ENCODE data around the gene KPNA5.
"Not testable (repeated sequence)": the region's sequence is repeated elsewhere in the genome, so short reads cannot be mapped to it uniquely, and the experiment has no call there.

Gene KPNA5

DNA sequence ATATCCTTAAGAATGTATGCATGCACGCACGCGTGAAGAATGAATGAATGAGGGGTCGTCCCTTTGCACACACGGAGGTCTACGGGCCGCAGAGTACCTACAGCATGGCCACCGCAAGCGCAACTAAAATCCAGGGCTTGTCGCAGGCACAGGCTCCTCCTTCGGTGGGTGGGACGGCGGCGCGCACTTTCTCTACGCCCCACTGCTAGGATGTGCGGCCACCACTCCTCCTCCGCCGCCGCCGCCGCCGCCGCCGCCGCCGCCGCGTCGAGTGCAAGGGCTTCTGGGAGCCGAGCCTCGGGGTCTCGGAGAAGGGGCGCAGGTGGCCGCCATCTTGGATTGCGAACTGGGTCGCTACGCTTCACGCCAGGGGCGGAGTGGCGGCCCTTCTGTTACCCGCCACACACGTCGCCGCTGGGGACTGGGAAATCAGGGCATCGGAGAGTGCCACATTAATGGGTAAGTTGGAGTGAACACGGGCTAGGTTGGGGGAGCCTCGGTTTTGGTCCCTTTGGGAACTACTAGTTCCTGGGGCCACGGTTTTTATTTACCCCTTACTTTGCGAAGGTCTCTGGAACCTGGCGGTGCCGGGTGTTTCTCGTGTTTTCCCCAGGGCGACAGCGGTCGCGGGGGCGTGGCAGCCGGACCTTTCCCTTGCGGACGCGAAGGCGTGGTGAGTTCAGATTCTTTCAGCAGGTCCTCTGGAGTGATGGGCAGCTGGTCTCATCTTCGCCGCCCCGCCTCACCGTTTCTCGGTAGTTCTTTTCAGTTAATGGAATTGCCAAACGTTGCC, at the start of gene KPNA5:
KPNA5 (plus strand) TSS at position 332 of the 793 bp plus-strand sequence; CDS start at position 456, 124 bp downstream.
- DNase-seq, result peak; percentile 89 to 94

DNA sequence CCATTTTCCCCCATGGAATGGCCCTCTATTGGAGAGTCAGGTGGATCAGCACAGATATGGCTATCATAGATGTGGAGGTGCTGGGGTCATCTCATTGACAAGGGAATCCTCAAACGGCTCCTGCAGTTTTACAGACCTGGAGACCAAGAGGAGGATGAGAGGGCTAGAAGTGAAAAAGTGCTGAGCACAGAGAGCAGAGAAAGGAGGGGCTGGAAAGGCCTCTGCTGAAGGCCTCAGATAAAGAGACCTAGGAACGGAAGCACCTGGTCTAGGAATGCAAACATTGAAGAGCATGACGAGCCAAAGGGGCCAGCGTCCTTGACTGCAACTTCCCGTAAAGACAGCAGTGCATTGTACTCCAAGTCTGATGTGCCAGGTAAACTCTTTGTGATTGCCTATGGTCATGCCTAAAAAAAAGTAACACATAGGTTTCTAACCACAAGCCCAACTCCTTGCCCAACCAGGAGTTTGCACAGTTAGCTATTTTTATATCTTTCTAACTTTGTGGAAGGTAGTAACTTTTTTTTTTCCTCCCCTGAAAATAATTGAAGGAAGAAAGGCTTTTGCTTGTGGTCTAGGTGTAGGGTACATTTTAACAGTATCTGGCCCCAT, 49.5 kb upstream of the KPNA5 start:
- DNase-seq, result no peak

DNA sequence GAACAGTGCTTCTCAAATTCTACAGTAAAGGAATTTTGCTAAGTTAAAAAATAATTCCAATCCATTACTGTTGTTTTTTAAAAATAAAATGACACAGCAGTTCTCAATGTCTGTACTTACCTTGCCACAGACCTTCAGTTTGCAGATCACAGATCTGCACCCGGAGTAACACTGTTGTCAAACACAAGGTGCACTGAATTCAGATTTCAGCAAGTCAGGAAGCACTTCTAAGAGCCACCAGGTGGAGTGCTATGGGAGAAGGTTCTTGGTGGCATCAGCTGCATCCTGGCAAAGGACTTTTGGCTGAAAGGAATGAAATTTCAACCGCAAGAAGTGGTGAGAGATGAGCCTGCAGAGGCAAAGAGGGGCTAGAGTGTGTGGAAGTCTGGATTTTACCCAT, 47.3 kb upstream of the KPNA5 start:
- DNase-seq, result no peak

DNA sequence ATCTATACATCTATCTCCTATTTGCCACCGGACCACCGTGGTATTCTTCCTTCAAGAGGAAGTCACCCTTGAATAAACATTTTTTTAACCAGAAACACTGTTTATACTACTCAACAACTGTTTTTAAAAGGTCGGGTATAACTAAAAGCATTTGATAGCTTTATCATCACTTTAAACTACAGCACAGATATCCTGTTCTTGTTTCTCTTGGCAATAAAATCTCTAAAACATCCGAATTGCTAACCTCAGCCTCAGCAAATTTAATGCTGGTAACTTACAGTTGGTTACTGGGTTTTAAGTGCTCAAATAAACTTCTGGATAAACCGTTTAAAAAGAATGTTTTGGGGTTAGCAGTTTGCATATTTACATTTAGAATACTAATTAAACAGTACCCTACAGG, 32.9 kb upstream of the KPNA5 start:
- DNase-seq, result no peak

DNA sequence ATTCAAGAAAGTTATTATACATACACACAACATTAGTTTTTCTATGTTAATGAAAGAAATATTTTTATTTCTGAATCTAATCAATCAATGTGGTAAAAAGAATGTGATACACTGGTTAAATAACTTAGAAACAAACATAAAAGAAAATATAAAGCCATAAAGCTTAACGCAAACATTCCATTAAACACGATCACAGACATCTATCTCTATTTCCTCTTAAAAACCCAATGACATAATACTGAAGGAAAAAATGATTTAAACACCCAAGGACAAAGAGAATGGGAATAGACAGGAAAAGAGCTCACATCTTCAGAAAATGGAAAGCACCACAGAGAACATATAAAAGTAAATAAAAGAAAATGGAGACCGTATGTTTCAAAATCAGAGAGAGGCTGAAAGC, 31.9 kb upstream of the KPNA5 start:
- no peak for DNase-seq

DNA sequence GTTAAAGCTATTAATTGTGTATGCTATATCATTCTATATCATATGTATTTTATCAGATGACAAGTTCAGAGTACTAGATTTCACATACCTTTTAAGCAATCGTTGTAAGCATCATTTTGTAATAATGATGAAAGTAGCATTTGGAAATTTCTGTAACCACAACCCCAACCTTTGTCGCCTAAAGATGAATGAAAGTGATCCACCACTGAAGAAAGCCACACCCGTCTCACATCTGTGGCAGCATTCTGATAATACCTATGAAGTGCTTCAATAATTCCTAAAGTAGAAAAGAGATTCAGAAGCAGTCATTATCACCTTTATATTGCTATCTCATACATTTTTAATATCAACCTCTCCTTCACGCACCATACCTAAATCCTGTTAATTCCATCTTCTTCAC, 29.1 kb upstream of the KPNA5 start:
- no peak for DNase-seq

DNA sequence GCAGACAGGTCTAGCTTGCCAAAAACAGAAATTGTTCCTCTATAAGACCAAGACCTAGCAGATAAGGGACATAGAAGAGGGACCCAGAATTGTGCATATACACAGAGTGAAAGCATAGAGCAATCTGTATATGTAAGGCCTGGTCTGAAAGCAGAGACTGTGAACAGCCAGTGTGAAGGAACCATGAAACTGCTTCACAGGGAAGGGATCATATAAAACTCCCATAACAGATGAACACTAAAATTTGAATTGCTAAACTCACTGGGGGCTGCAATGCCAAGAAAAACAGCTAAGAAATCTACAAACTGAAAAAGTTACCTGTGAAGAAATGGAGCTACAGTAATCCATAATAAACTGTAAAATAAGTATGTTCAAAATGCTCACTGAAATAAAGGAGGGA, 19.4 kb upstream of the KPNA5 start:
- DNase-seq, result no peak

DNA sequence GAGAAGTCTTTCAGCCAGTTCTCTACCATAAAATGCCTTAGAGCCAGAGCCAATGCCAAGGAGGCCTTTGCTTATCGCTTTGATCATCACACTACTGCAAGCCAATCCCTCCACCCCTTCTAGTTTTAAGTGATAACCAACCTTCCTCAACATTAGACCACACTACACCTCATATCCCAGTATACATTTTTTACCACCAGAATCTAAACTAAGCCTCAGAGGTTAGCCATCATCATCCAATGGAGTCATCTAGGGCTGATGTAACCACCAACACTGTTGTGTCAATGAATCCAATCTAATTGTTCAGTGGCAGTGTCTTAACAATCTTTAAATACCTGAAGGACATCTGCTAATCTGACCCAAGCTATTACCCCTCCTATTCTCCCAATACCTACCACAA, 18.8 kb upstream of the KPNA5 start:
- DNase-seq, result no peak

DNA sequence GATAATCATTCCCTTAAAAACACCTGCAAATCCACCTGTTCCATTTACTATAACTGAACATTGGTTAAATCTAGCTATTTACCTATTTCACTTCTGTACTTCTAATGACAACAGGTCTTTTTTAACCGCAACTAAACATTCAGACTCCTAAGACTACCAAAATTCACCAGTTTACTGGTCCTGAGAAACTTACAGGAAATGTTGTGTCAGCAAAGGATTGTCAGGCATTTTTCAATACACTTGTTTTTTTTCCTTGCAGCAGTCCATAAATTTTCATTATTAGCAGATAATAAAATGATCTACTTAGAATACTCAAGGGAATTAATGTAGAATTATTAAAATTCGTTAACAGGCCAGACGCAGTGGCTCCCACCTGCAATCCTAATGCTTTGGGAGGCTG, 17.7 kb upstream of the KPNA5 start:
- DNase-seq, result no peak

DNA sequence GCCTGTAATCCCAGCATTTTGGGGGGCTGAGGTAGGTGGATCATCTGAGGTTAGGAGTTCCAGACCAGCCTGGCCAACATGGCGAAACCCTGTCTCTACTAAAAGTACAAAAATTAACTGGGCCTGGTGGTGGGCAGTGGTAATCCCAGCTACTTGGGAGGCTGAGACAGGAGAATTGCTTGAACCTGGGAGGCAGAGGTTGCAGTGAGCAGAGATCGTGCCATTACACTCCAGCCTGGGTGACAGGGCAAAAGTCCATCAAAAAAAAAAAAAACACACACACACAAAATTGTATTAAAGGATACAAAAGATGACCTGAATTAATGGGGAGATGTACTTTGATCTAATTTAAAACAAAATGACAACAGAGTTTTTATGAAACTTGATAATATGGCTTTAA, 16.8 kb upstream of the KPNA5 start:
- not testable (repeated sequence) for DNase-seq

DNA sequence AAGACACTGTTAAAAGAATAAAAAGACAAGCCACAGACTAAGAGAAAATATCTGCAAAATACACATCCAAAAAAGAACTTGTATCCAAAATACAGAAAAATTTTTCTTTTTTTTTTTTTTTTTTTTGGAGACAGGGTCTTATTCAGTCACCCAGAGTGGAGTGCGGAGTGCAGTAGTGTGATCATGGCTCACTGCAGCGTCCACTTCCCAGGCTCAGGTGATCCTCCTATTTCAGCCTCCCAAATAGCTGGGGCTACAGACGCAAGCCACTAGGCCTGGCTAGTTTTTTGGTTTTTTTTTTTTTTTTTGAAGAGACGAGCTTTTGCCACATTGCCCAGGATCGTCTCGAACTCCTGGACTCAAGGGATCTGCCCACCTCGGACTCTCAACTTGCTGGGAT, 15.5 kb upstream of the KPNA5 start:
- DNase-seq, result no peak

DNA sequence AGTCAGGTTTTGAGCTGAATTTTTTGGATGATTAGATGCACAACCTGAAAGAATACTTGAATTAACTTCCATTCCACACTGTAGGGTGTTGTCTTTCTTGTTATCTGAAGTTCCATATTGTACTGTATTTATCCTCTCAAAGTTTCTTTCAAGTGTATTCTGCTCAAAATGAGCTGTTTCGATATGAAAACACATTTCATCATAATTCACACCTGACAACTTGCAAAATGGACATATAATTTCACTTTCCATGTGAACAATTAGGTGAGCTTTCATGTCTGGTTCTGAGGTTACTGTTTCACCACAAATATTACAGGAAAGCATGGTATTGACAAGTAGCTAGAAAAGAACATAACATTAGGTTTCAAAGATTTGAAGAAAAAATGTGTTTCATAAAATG, 14.1 kb upstream of the KPNA5 start:
- no peak for DNase-seq

DNA sequence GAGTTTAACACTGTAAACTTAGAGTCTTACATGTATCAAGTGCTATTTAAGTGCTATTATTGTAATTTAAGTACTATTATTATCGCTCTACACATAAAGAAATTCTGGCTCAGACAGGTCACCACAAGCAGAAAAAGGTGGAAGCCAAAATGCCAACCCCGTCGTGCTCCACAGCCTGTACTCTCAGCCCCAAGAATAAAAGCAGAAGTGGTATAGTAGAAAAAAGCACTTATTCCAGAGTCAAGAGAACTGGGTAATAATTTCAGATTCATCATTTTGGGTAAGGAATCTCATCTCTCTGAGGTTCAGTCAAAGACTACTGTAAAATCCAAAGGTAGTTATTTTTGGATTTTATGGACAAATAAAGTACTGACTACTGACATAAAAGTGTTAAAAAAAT, 13.4 kb upstream of the KPNA5 start:
- DNase-seq, result no peak

DNA sequence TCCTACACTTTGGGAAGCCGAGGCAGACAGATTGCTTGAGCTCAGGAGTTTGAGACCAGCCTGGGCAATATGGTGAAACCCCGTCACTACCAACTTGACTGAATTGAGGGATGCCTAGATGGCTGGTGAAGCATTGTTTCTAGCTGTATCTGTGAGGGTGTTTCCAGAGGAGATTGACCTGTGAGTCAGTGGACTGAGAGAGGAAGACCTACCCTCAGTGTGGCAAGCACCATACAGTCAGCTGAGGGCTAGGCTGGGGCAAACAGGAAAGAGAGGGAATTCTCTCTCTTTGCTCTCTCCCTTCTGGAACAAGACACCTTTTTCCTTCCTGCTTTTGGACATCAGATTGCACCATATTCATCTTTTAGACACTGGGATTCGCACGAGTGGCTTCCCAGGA, 8.7 kb upstream of the KPNA5 start:
- no peak for DNase-seq

DNA sequence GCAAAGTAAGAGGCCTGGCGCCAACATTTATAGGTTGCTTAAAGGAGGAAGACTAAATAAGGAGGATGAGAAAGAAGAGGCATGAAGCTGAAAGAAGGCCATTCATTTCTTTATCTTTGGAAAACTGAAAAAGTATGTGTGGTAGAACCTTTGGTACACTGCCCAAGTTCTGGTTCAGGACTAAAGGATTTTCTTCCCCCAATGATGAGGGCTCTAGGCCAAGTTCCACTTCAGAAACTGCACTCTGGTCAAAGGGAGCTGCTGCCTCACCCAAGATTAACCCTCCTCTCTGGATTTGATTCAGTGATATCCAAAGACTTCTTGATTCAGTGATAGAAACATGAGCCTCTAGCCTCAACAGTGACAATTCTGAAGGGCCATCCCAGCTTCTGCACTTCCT, 5.0 kb upstream of the KPNA5 start:
- DNase-seq, result no peak

DNA sequence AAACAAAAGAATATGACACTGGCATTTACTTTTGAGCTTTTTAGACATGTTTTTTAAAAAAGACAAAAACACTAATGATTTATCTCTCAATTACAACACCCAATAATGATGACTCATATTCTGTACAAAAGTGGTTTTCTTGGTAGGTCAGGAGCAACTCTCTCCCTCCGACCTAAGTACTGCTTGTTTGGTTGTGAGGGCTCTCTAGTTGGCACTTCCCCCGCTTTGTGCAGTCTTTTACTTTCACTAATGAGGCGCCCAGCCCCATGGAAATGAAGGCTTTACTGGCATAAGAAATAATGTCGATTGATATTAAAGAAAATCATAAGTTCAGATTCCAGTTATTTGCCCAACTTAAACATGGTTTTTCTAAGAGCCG, 1.3 kb downstream of the KPNA5 start:
- DNase-seq, result peak in 1 of 2 experiments; percentile 39

DNA sequence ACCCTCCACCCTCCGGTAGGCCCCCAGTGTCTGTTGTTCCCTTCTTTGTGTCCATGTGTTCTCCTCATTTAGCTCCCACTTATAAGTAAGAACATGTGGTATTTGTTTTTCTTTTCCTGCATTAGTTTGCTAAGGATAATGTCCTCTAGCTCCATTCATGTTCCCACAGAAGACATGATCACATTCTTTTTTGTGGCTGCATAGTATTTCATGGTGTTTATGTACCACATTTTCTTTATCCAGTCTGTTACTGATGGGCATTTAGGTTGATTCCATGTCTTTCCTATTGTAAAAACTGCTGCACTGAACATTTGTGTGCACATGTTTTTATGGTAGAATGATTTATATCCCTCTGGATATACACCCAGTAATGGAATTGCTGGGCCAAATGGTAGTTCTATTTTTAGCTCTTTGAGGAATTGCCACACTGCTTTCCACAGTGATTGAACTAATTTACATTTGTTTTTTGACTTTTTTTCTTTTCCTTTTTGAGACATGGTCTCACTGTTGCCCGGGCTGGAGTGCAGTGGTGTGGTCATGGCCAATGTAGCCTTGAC, 4.5 kb downstream of the KPNA5 start:
- DNase-seq, result no peak

DNA sequence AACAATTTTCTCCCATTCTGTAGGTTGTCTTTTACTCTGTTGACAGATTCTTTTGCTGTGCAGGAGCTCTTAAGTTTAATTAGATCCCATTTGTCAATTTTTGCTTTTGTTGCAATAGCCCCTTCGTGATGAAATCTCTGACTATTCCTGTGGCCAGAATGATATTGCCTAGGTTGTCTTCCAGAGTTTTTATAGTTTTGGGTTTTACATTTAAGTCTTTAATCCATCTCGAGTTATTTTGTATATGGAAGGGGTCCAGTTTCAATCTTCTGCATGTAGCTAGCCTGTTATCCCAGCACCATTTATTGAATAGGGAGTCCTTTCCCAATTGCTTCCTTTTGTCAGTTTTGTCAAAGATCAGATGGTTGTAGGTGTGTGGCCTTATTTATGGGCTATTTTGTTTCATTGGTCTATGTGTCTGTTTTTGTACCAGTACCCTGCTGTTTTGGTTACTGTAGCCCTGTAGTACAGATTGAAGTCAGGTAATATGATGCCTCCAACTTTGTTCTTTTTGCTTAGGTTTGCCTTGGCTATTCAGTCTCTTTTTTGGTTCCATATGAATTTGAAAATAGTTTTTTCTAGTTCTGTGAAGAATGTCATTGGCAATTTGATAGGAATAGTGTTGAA, 5.6 kb downstream of the KPNA5 start:
- DNase-seq, result not testable (repeated sequence)

DNA sequence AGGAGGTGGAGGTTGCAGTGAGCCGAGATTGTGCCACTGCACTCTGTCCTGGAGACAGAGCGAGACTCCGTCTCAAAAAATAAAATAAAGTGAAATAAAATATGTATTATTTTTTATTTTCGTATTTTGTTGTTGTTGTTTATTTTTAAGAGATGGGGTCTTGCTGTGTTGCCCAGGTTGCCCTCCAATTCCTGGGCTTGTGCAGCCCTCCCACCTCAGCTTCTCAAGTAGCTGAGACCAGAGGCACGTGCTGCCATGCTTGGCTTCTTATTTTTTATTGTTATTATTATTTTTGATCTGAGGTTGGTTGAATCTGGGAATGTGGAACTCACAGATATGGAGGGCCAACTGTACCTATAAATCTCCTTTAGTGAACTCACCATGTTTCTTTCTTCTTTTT, 10.1 kb downstream of the KPNA5 start:
- no peak for DNase-seq

DNA sequence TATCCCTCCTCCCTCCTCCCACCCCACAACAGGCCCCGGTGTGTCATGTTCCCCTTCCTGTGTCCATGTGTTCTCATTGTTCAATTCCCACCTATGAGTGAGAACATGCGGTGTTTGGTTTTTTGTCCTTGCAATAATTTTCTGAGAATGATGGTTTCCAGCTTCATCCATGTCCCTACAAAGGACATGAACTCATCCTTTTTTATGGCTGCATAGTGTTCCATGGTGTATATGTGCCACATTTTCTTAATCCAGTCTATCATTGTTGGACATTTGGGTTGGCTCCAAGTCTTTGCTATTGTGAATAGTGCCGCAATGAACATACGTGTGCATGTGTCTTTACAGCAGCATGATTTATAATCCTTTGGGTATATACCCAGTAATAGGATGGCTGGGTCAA, 11.9 kb downstream of the KPNA5 start:
- DNase-seq, result not testable (repeated sequence)

DNA sequence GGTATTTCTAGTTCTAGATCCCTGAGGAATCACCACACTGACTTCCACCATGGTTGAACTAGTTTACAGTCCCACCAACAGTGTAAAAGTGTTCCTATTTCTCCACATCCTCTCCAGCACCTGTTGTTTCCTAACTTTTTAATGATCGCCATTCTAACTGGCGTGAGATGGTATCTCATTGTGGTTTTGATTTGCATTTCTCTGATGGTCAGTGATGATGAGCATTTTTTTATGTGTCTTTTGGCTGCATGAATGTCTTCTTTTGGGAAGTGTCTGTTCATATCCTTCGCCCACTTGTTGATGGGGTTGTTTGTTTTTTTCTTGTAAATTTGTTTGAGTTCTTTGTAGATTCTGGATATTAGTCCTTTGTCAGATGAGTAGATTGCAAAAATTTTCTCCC, 12.3 kb downstream of the KPNA5 start:
- DNase-seq, result not testable (repeated sequence)

DNA sequence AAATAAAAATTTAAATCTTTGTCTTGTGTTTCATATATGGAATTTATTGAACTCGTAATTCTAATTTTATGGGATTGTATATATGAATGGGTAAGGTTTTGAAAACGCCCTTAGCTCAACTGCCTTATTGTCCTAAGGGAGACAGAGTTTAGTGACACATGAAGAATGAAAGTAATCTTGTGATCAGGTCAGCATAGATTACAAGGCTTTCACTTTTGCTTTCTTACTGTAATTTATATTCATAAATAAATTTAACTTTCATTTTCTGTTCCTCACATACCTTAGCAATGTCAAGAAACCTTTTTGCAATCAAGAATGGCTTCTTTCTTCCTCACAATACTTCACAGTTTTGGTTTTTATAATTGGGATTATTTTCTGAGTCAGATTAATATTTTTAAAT, 14.4 kb downstream of the KPNA5 start:
- no peak for DNase-seq

DNA sequence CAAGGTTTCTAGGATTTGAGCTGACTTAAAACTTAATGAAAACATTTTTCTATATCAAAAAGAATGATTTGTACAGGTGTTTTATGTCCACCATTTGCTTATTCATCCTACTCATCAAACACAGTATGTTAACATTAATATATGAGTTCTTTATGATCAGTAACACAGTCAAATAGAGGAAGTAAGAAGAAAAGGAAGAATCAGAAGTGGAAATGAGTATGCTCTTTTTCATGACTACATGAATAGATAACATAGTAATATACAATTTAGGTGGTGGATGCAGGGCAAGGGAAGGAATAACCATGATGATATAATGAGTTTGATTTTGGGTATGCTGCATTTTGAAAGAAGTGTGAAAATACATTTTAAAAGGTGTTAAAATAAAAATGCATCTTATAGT, 16.5 kb downstream of the KPNA5 start:
- no peak for DNase-seq

DNA sequence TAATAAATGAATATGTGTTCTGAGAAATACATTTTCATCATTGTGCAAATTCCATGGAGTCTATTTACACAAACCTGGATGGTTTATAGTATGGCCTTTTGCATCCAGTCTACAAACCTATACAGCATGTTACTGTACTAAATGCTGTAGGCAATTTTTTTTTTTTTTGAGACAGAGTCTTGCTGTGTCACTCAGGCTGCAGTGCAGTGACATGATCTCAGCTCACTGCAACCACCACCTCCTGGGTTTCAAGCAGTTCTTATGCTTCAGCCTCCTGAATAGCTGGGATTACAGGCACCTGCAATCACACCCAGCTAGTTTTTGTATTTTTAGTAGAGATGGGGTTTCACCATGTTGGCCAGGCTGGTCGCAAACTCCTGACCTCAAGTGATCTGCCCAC, 22.9 kb downstream of the KPNA5 start:
- not testable (repeated sequence) for DNase-seq

Data from activated T-cell treated with anti-CD3 and anti-CD28 coated beads, Interleukin-2, amount 50 U/mL, for 48 hours (primary cell).